A673 (cell line): ENCODE results near the gene RP2. TPM values are rescaled to one million over a fixed set of nuclear protein-coding genes. Genes with fewer than 3 reads are reported as not detected.

Source experiments
- BruUV-seq: library from RNA; stranded (reverse); fragments of 400-500 nt; replicated peaks from 2 replicates; lab custom pipeline; 2021; lab: Mats Ljungman, UMichigan
- CTCF ChIA-PET: fragments of 300-600 bp; sonication (Branson Sonifier 250); formaldehyde crosslinking; loops from one replicate; lab custom pipeline; 2022; ENCODE audit warnings: antibody characterized with exemption; lab: Charles Lee
- POLR2A ChIA-PET: fragments of 300-600 bp; sonication (Branson Sonifier 250); formaldehyde crosslinking; loops from one replicate; lab custom pipeline; 2022; ENCODE audit warnings: antibody characterized with exemption; ENCODE audit not compliant: low non-redundant PET; lab: Charles Lee
- DNase-seq: peaks from one replicate; pipeline ENCODE4 v3.0.0-alpha.2; 2015; ENCODE audit warnings: low spot score
- H3K27ac ChIP-seq: fragments of 200-600 bp; sonication (generic); 2 replicates; pipeline ENCODE4 v1.5.1; 2016; ENCODE audit warnings: mixed run types, low read depth, mild to moderate bottlenecking, mixed read lengths, antibody characterized with exemption, low read length; ENCODE audit not compliant: poor library complexity, severe bottlenecking
- H3K27me3 ChIP-seq: fragments of 200-600 bp; sonication (generic); replicated peaks from 2 replicates; pipeline ENCODE4 v1.6.1; 2017; ENCODE audit warnings: mixed run types, low read depth, mild to moderate bottlenecking, mixed read lengths, antibody characterized with exemption, low read length; ENCODE audit not compliant: insufficient read depth, poor library complexity
- H3K36me3 ChIP-seq: fragments of 200-600 bp; sonication (generic); 2 replicates; pipeline ENCODE4 v1.6.1; 2016; ENCODE audit warnings: mixed run types, mild to moderate bottlenecking, mixed read lengths, antibody characterized with exemption, low read length; ENCODE audit not compliant: insufficient read depth, poor library complexity, severe bottlenecking
- H3K4me1 ChIP-seq: fragments of 200-600 bp; sonication (generic); 2 replicates; pipeline ENCODE4 v1.6.1; 2017; ENCODE audit warnings: mixed run types, mild to moderate bottlenecking, mixed read lengths, antibody characterized with exemption, low read length; ENCODE audit not compliant: insufficient read depth, poor library complexity, severe bottlenecking
- H3K4me3 ChIP-seq: fragments of 200-600 bp; sonication (generic); 2 replicates; pipeline ENCODE4 v1.5.1; 2016; ENCODE audit warnings: low read depth, mixed run types, mild to moderate bottlenecking, mixed read lengths, low read length; ENCODE audit not compliant: poor library complexity, severe bottlenecking
- H3K9me3 ChIP-seq: fragments of 200-600 bp; sonication (generic); 2 replicates; pipeline ENCODE4 v1.6.1; 2016; ENCODE audit warnings: mixed run types, low read depth, mild to moderate bottlenecking, mixed read lengths, antibody characterized with exemption, low read length; ENCODE audit not compliant: poor library complexity, severe bottlenecking
- CTCF ChIP-seq: fragments of 300-800, 200-600 bp; sonication (generic); conservative IDR thresholded peaks from 2 replicates; pipeline ENCODE4 v1.5.1; 2017; ENCODE audit warnings: low read depth, mild to moderate bottlenecking, antibody characterized with exemption, low read length, moderate library complexity, mixed read lengths
- EZH2 ChIP-seq: fragments of 200-600 bp; sonication (generic); IDR thresholded peaks from 2 replicates; pipeline ENCODE4 v1.6.1; 2017; ENCODE audit warnings: borderline replicate concordance, low read depth, mild to moderate bottlenecking, mixed read lengths, antibody characterized with exemption, low read length; ENCODE audit not compliant: poor library complexity, severe bottlenecking
- intact Hi-C: fragments of 100-400 bp; cut with micrococcal nuclease; formaldehyde crosslinking; loops from one replicate; pipeline ENCODE4 v1.10.0; 2022; ENCODE audit not compliant: unreplicated experiment
- total RNA-seq: library from RNA; stranded (reverse); gene quantifications from 2 replicates; pipeline ENCODE4 v1.2.3, GENCODE V29; 2021

RP2 gene
- total RNA-seq, 1 experiment from 2014 or later: 24.7 TPM

- no TSS peak for BruUV-seq
- no peak for DNase-seq
- ChIA-PET POLR2A (no interaction called here), CTCF (interaction anchor here (1.0 kb wide), 1 partner anchor 65 kb away, joined by 3 read pairs; no protein-coding TSS in a partner anchor)
- no peak for TF ChIP-seq CTCF
- no peak for TF ChIP-seq EZH2
- peak overlapping the region; percentile 87 for H3K4me3 ChIP-seq
- H3K4me1 ChIP-seq: no peaks in the 10 kb centered on the region
- no peaks in the 10 kb centered on the region for H3K9me3 ChIP-seq
- peak overlapping the region; percentile 82 for H3K27ac ChIP-seq
- H3K36me3 ChIP-seq: no peaks in the 10 kb centered on the region
- intact Hi-C loops: loop anchor here (5.0 kb wide), 1 partner anchor 64 kb away; no protein-coding TSS in a partner anchor
- H3K27me3 ChIP-seq: no peaks in the 10 kb centered on the region
Measured at GRCh38 chrX:46838486-46838870, 1.6 kb downstream of the RP2 start.

GRCh38 chrX:46838974-46839480 lies 2.2 kb downstream of the RP2 start:
- Histone ChIP-seq H3K4me3 (peak overlapping the region; percentile 87), H3K4me1 (no peaks in the 10 kb centered on the region)
- TF ChIP-seq EZH2 (no peak), CTCF (no peak)

GRCh38 chrX:46840946-46841345 lies 4.1 kb downstream of the RP2 start:
- no peak overlapping the region for H3K4me3 ChIP-seq
- H3K27ac ChIP-seq: no peak overlapping the region
- ChIA-PET CTCF (no interaction called here), POLR2A (no interaction called here)
- DNase-seq: no peak
- no peaks in the 10 kb centered on the region for H3K9me3 ChIP-seq
- H3K4me1 ChIP-seq: no peaks in the 10 kb centered on the region
- H3K36me3 ChIP-seq: no peaks in the 10 kb centered on the region
- intact Hi-C loops: no loop called here
- H3K27me3 ChIP-seq: no peaks in the 10 kb centered on the region
- no TSS peak for BruUV-seq
- TF ChIP-seq EZH2: no peak
- TF ChIP-seq CTCF: no peak

More at GRCh38 chrX:46838974-46839480, 2.2 kb downstream of the RP2 start:
- no peak for DNase-seq
- ChIA-PET POLR2A (no interaction called here), CTCF (interaction anchor here (1.0 kb wide), 1 partner anchor 64 kb away, joined by 3 read pairs; no protein-coding TSS in a partner anchor)
- no peaks in the 10 kb centered on the region for H3K9me3 ChIP-seq
- intact Hi-C loops: loop anchor here (5.0 kb wide), 1 partner anchor 63 kb away; no protein-coding TSS in a partner anchor
- H3K36me3 ChIP-seq: no peaks in the 10 kb centered on the region
- H3K27ac ChIP-seq: no peak overlapping the region
- H3K27me3 ChIP-seq: no peaks in the 10 kb centered on the region
- no TSS peak for BruUV-seq
